Stimulated activated naive CD8-positive, alpha-beta T cell treated with anti-CD3 and anti-CD28 coated beads, Interleukin-15, amount 100 ng/mL, for 72 hours (primary cell): ENCODE data around the gene TYW1.
"Not testable (repeated sequence)": the region's sequence is repeated elsewhere in the genome, so short reads cannot be mapped to it uniquely, and the experiment has no call there.

Experiments
- ATAC-seq: fragments of 150-1000 bp; cut with Tn5 transposase; 2 replicates; pipeline ENCODE4 v1.10.0; 2021; ENCODE audit warnings: mild to moderate bottlenecking, moderate library complexity
- DNase-seq, 2 donors: peaks; one replicate each; pipeline ENCODE4 v3.0.0; 2021 to 2022
- H3K27ac Mint-ChIP-seq, 2 donors: one replicate each; pipeline ENCODE4 v1.8.0; 2022; ENCODE audit warnings: mild to moderate bottlenecking in 2 of 2, mixed read lengths in 2 of 2, moderate library complexity in 2 of 2
- H3K27me3 Mint-ChIP-seq: one replicate; pipeline ENCODE4 v1.8.0; 2022; ENCODE audit warnings: mixed read lengths
- H3K4me1 Mint-ChIP-seq: one replicate; pipeline ENCODE4 v1.8.0; 2022; ENCODE audit warnings: mild to moderate bottlenecking, mixed read lengths
- H3K4me3 Mint-ChIP-seq, 2 donors: one replicate each; pipeline ENCODE4 v1.8.0; 2022; ENCODE audit warnings: mild to moderate bottlenecking in 2 of 2, mixed read lengths in 2 of 2, moderate library complexity in 1 of 2
- H3K9me3 Mint-ChIP-seq, 2 donors: one replicate each; pipeline ENCODE4 v1.8.0; 2022; ENCODE audit warnings: mixed read lengths in 2 of 2

Gene TYW1

GRCh38 chr7:67206452-67206851 lies 209.8 kb downstream of the TYW1 start:
- no peak for ATAC-seq
- no peaks in the 10 kb centered on the region for H3K27me3 Mint-ChIP-seq
- DNase-seq = no peak
- peaks cover 0 to 6% of the 10 kb centered on the region in 2 donors for H3K9me3 Mint-ChIP-seq
- H3K4me1 Mint-ChIP-seq = no peaks in the 10 kb centered on the region
- no peak overlapping the region for H3K4me3 Mint-ChIP-seq
- no peak overlapping the region for H3K27ac Mint-ChIP-seq

- not testable (repeated sequence) for H3K4me1 Mint-ChIP-seq, H3K27me3 Mint-ChIP-seq, DNase-seq, H3K27ac Mint-ChIP-seq, H3K9me3 Mint-ChIP-seq, H3K4me3 Mint-ChIP-seq
- peak; percentile 66 for ATAC-seq
Observed at GRCh38 chr7:67208656-67209055, 212.0 kb downstream of the TYW1 start.

- Mint-ChIP-seq H3K9me3 (peaks cover 0 to 6% of the 10 kb centered on the region in 2 donors), H3K4me1 (no peaks in the 10 kb centered on the region), H3K27me3 (no peaks in the 10 kb centered on the region), H3K4me3 (no peak overlapping the region), H3K27ac (no peak overlapping the region)
- ATAC-seq (no peak), DNase-seq (no peak)
Observed at GRCh38 chr7:67209256-67209655, 212.6 kb downstream of the TYW1 start.

- H3K4me1 Mint-ChIP-seq = peaks cover 5% of the 10 kb centered on the region
- DNase-seq = no peak
- no peaks in the 10 kb centered on the region for H3K27me3 Mint-ChIP-seq
- H3K9me3 Mint-ChIP-seq = peaks cover 6 to 11% of the 10 kb centered on the region in 2 donors
- ATAC-seq = no peak
- H3K4me3 Mint-ChIP-seq = no peak overlapping the region
- H3K27ac Mint-ChIP-seq = no peak overlapping the region
Observed at GRCh38 chr7:67210567-67210966, 213.9 kb downstream of the TYW1 start.

GRCh38 chr7:67211650-67212330 lies 215.2 kb downstream of the TYW1 start:
- H3K27ac Mint-ChIP-seq, ATAC-seq, H3K4me3 Mint-ChIP-seq, H3K4me1 Mint-ChIP-seq, H3K27me3 Mint-ChIP-seq, DNase-seq: not testable (repeated sequence)
- H3K9me3 Mint-ChIP-seq = peaks cover 6 to 15% of the 10 kb centered on the region in 2 donors

- H3K27ac Mint-ChIP-seq, H3K27me3 Mint-ChIP-seq, H3K4me3 Mint-ChIP-seq, H3K4me1 Mint-ChIP-seq, DNase-seq, ATAC-seq: not testable (repeated sequence)
- H3K9me3 Mint-ChIP-seq = peaks cover 12 to 21% of the 10 kb centered on the region in 2 donors
Observed at GRCh38 chr7:67213038-67213437, 216.4 kb downstream of the TYW1 start.

GRCh38 chr7:67223551-67223950 lies 226.9 kb downstream of the TYW1 start:
- H3K4me3 Mint-ChIP-seq, H3K4me1 Mint-ChIP-seq, H3K27me3 Mint-ChIP-seq, H3K27ac Mint-ChIP-seq, DNase-seq, ATAC-seq: not testable (repeated sequence)
- H3K9me3 Mint-ChIP-seq = peaks cover 4 to 11% of the 10 kb centered on the region in 2 donors

- DNase-seq = peak in 1 of 2 donors; percentile 17
- peaks cover 4 to 11% of the 10 kb centered on the region in 2 donors for H3K9me3 Mint-ChIP-seq
- ATAC-seq, H3K4me3 Mint-ChIP-seq, H3K27ac Mint-ChIP-seq, H3K27me3 Mint-ChIP-seq, H3K4me1 Mint-ChIP-seq: not testable (repeated sequence)
Observed at GRCh38 chr7:67226340-67226907, 229.8 kb downstream of the TYW1 start.

- not testable (repeated sequence) for DNase-seq, ATAC-seq, H3K4me1 Mint-ChIP-seq, H3K27ac Mint-ChIP-seq, H3K4me3 Mint-ChIP-seq, H3K27me3 Mint-ChIP-seq
- peaks cover 4 to 11% of the 10 kb centered on the region in 2 donors for H3K9me3 Mint-ChIP-seq
Observed at GRCh38 chr7:67226967-67227366, 230.3 kb downstream of the TYW1 start.

- not testable (repeated sequence) for H3K27me3 Mint-ChIP-seq, ATAC-seq, DNase-seq, H3K4me1 Mint-ChIP-seq, H3K9me3 Mint-ChIP-seq, H3K4me3 Mint-ChIP-seq
- peak overlapping the region in 1 of 2 donors; percentile 66 for H3K27ac Mint-ChIP-seq
Observed at GRCh38 chr7:67229018-67229417, 232.4 kb downstream of the TYW1 start.

- H3K27ac Mint-ChIP-seq, H3K9me3 Mint-ChIP-seq, H3K27me3 Mint-ChIP-seq, H3K4me3 Mint-ChIP-seq, ATAC-seq, DNase-seq, H3K4me1 Mint-ChIP-seq: not testable (repeated sequence)
Observed at GRCh38 chr7:67230029-67230428, 233.4 kb downstream of the TYW1 start.

- H3K27ac Mint-ChIP-seq = not testable (repeated sequence)
Observed at GRCh38 chr7:67233506-67233905, 236.9 kb downstream of the TYW1 start.

GRCh38 chr7:67236216-67236615 lies 239.6 kb downstream of the TYW1 start:
- peak overlapping the region in 1 of 2 donors; percentile 3 for H3K27ac Mint-ChIP-seq
- not testable (repeated sequence) for ATAC-seq, H3K27me3 Mint-ChIP-seq, H3K4me1 Mint-ChIP-seq, DNase-seq, H3K9me3 Mint-ChIP-seq, H3K4me3 Mint-ChIP-seq

More at GRCh38 chr7:67233506-67233905, 236.9 kb downstream of the TYW1 start:
- not testable (repeated sequence) for H3K9me3 Mint-ChIP-seq, ATAC-seq, H3K27me3 Mint-ChIP-seq, H3K4me3 Mint-ChIP-seq, H3K4me1 Mint-ChIP-seq, DNase-seq

- not testable (repeated sequence) for H3K27me3 Mint-ChIP-seq, H3K4me3 Mint-ChIP-seq, H3K27ac Mint-ChIP-seq, H3K4me1 Mint-ChIP-seq, ATAC-seq, DNase-seq, H3K9me3 Mint-ChIP-seq
Observed at GRCh38 chr7:67242871-67243270, 246.2 kb downstream of the TYW1 start.

- H3K4me3 Mint-ChIP-seq, DNase-seq, ATAC-seq, H3K4me1 Mint-ChIP-seq, H3K27ac Mint-ChIP-seq, H3K27me3 Mint-ChIP-seq: not testable (repeated sequence)
- H3K9me3 Mint-ChIP-seq = peaks cover 10 to 13% of the 10 kb centered on the region in 2 donors
Observed at GRCh38 chr7:67248364-67248763, 251.7 kb downstream of the TYW1 start.

GRCh38 chr7:67251986-67252558 lies 255.4 kb downstream of the TYW1 start:
- no peak for ATAC-seq
- Mint-ChIP-seq H3K4me3 (no peak overlapping the region), H3K9me3 (peaks cover 16 to 19% of the 10 kb centered on the region in 2 donors), H3K27ac (no peak overlapping the region), H3K27me3 (no peaks in the 10 kb centered on the region), H3K4me1 (peaks cover 6% of the 10 kb centered on the region)
- DNase-seq = no peak
